Naive thymus-derived CD4-positive, alpha-beta T cell (primary cell): Measurements from ENCODE around the gene PCDHGB3. TPM values are rescaled to one million over a fixed set of nuclear protein-coding genes. Genes with fewer than 3 reads are reported as not detected.
A peak's percentile ranks its signal among the peaks of the same experiment; 100 is the strongest.
"Not testable (repeated sequence)": the region's sequence is repeated elsewhere in the genome, so short reads cannot be mapped to it uniquely, and the experiment has no call there.

Experiments
- ATAC-seq: fragments of 150-1000 bp; cut with Tn5 transposase; 2 replicates; pipeline ENCODE4 v1.10.0; 2021; ENCODE audit warnings: mild to moderate bottlenecking, moderate library complexity
- CTCF ChIA-PET: fragments of 350-600 bp; sonication (Branson Sonifier 250); formaldehyde crosslinking; loops from one replicate; lab custom pipeline; 2021; ENCODE audit warnings: antibody characterized with exemption; lab: Charles Lee
- POLR2A ChIA-PET: fragments of 350-600 bp; sonication (Branson Sonifier 250); formaldehyde crosslinking; loops from one replicate; lab custom pipeline; 2021; ENCODE audit warnings: antibody characterized with exemption, inconsistent platforms; lab: Charles Lee
- DNase-seq, 9 donors: peaks; one replicate each; pipeline versions ENCODE4 v3.0.0 to v3.0.0-alpha.2; 2020 to 2022; ENCODE audit warnings: mixed read lengths in 1 of 9
- H3K27ac ChIP-seq: one replicate; pipeline ENCODE4 v1.7.0; 2013; ENCODE audit warnings: mild to moderate bottlenecking, low read depth, low read length, moderate library complexity
- H3K27me3 ChIP-seq, 2 donors: one replicate each; pipeline ENCODE4 v1.7.0; 2013; ENCODE audit warnings: low read length in 2 of 2, mild to moderate bottlenecking in 2 of 2, moderate library complexity in 2 of 2; ENCODE audit not compliant: control insufficient read depth in 2 of 2, insufficient read depth in 2 of 2
- H3K36me3 ChIP-seq, 3 experiments: 1 replicate in 2 of 3; 2 replicates in 1 of 3; pipeline ENCODE4 v1.7.0; 2013; ENCODE audit warnings: low read length in 3 of 3, mild to moderate bottlenecking in 3 of 3, moderate library complexity in 1 of 3; ENCODE audit not compliant: insufficient read depth in 3 of 3, control insufficient read depth in 2 of 3
- H3K4me1 ChIP-seq, 2 donors: one replicate each; pipeline ENCODE4 v1.7.0; 2013; ENCODE audit warnings: low read length in 2 of 2, mild to moderate bottlenecking in 2 of 2, moderate library complexity in 1 of 2; ENCODE audit not compliant: control insufficient read depth in 2 of 2, insufficient read depth in 2 of 2
- H3K4me3 ChIP-seq: 2 replicates; pipeline ENCODE4 v1.7.0; 2013; ENCODE audit warnings: mild to moderate bottlenecking, low read length
- H3K9me3 ChIP-seq, 3 experiments: 1 replicate in 2 of 3; 2 replicates in 1 of 3; pipeline ENCODE4 v1.7.0; 2013; ENCODE audit warnings: low read length in 3 of 3; ENCODE audit not compliant: control insufficient read depth in 2 of 3
- H3K27ac Mint-ChIP-seq, 9 donors: one replicate each; pipeline ENCODE4 v1.8.0; 2020 to 2022; ENCODE audit warnings: mixed read lengths in 9 of 9, mild to moderate bottlenecking in 8 of 9, moderate library complexity in 5 of 9, inconsistent platforms in 2 of 9
- H3K27me3 Mint-ChIP-seq, 5 donors: one replicate each; pipeline ENCODE4 v1.8.0; 2021 to 2022; ENCODE audit warnings: mixed read lengths in 5 of 5, mild to moderate bottlenecking in 1 of 5
- H3K36me3 Mint-ChIP-seq, 5 donors: one replicate each; pipeline ENCODE4 v1.8.0; 2020 to 2022; ENCODE audit warnings: mixed read lengths in 5 of 5, mild to moderate bottlenecking in 3 of 5, inconsistent platforms in 1 of 5
- H3K4me1 Mint-ChIP-seq, 7 donors: one replicate each; pipeline ENCODE4 v1.8.0; 2020 to 2022; ENCODE audit warnings: mixed read lengths in 7 of 7, mild to moderate bottlenecking in 3 of 7, inconsistent platforms in 1 of 7
- H3K4me3 Mint-ChIP-seq, 10 donors: one replicate each; pipeline ENCODE4 v1.8.0; 2020 to 2022; ENCODE audit warnings: mild to moderate bottlenecking in 10 of 10, mixed read lengths in 10 of 10, moderate library complexity in 6 of 10, inconsistent platforms in 2 of 10
- H3K9me3 Mint-ChIP-seq, 11 donors: one replicate each; pipeline ENCODE4 v1.8.0; 2020 to 2022; ENCODE audit warnings: mixed read lengths in 11 of 11, mild to moderate bottlenecking in 4 of 11, inconsistent platforms in 1 of 11, moderate library complexity in 1 of 11
- intact Hi-C, 2 donors: fragments of 100-400 bp; cut with micrococcal nuclease; formaldehyde crosslinking; loops; one replicate each; pipeline ENCODE4 v1.15.1; 2023
- polyA plus RNA-seq, 2 donors: library from polyadenylated mRNA; unstranded; fragments of 300-500 nt; fragmentation: Illumina TruSeq; gene quantifications; one replicate each; pipeline ENCODE4 v1.2.3, GENCODE V29; 2021
- total RNA-seq, 6 experiments: library from RNA in 5 of 6; stranded (reverse) in 5 of 6; gene quantifications; 1 replicate in 5 of 6; 2 replicates in 1 of 6; pipeline ENCODE4 v1.2.3 and lab custom pipeline; 2021 to 2026

PCDHGB3 gene
- total and polyA plus RNA-seq, 7 experiments from 2014 or later: 0.13 to 0.59 (median 0.39) TPM; not detected in 1

DNA sequence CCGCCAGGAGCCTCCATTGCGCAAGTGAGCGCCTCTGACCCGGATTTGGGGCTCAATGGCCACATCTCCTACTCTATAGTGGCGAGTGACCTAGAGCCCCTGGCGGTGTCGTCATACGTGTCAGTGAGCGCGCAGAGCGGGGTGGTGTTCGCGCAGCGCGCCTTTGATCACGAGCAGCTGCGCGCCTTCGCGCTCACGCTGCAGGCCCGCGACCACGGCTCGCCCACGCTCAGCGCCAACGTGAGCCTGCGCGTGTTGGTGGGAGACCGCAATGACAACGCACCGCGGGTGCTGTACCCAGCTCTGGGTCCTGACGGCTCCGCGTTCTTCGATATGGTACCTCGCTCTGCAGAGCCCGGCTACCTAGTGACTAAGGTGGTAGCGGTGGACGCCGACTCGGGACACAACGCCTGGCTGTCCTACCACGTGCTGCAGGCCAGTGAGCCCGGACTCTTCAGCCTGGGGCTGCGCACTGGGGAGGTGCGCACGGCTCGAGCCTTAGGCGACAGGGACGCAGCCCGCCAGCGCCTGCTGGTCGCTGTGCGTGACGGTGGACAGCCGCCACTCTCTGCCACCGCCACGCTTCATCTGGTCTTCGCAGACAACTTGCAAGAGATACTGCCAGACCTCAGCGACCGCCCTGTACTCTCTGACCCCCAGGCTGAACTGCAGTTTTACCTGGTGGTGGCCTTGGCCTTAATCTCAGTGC lies 39.7 kb downstream of the PCDHGB3 start:
- Histone ChIP-seq H3K4me3 (no peak overlapping the region), H3K27ac (no peak overlapping the region), H3K9me3 (peaks cover 0 to 31% (median 0%) of the 10 kb centered on the region in 3 experiments), H3K27me3 (peaks cover 16 to 24% of the 10 kb centered on the region in 2 donors), H3K4me1 (peaks cover 0 to 5% of the 10 kb centered on the region in 2 donors), H3K36me3 (no peaks in the 10 kb centered on the region)
- peaks cover 14 to 82% (median 45%) of the 10 kb centered on the region in 11 donors for H3K9me3 Mint-ChIP-seq
- intact Hi-C loops: loop anchor here in 1 of 2 donors (5.0 to 10.0 kb wide), 2 partner anchors 87 to 465 kb away; partner anchors contain the start of genes PCDH1 and TAF7
- peaks cover 7 to 33% (median 16%) of the 10 kb centered on the region in 5 donors for H3K36me3 Mint-ChIP-seq
- peak overlapping the region in 4 of 9 donors; percentile 19 to 80 (median 59) for H3K27ac Mint-ChIP-seq
- ATAC-seq (no peak), DNase-seq (no peak)
- ChIA-PET CTCF (no interaction called here), POLR2A (no interaction called here)
- peak overlapping the region in 1 of 10 donors; percentile 6 for H3K4me3 Mint-ChIP-seq
- H3K4me1 Mint-ChIP-seq: peaks cover 7 to 24% (median 14%) of the 10 kb centered on the region in 7 donors
- peaks cover 61 to 82% (median 78%) of the 10 kb centered on the region in 5 donors for H3K27me3 Mint-ChIP-seq

- intact Hi-C loops: loop anchor here in 1 of 2 donors (5.0 to 10.0 kb wide), 2 partner anchors 89 to 463 kb away; partner anchors contain the start of genes PCDH1 and TAF7
- Histone ChIP-seq H3K9me3 (peaks cover 0 to 31% (median 0%) of the 10 kb centered on the region in 3 experiments), H3K4me3 (no peak overlapping the region), H3K27ac (no peak overlapping the region), H3K27me3 (peaks cover 22% of the 10 kb centered on the region in 2 donors), H3K36me3 (no peaks in the 10 kb centered on the region), H3K4me1 (peaks cover 0 to 5% of the 10 kb centered on the region in 2 donors)
- DNase-seq (no peak), ATAC-seq (no peak)
- Mint-ChIP-seq H3K36me3 (peaks cover 4 to 33% (median 16%) of the 10 kb centered on the region in 5 donors), H3K27ac (no peak overlapping the region), H3K9me3 (peaks cover 14 to 80% (median 50%) of the 10 kb centered on the region in 11 donors), H3K27me3 (peaks cover 68 to 81% (median 75%) of the 10 kb centered on the region in 5 donors), H3K4me1 (peaks cover 11 to 30% (median 19%) of the 10 kb centered on the region in 7 donors), H3K4me3 (no peak overlapping the region)
- ChIA-PET POLR2A (no interaction called here), CTCF (interaction anchor here (3.2 kb wide), 1 partner anchor 152 kb away, joined by 17 read pairs; no protein-coding TSS in a partner anchor)
These were observed 41.5 kb downstream of the PCDHGB3 start for GRCh38 chr5:141411575-141411974.

- Mint-ChIP-seq H3K9me3 (peaks cover 11 to 77% (median 49%) of the 10 kb centered on the region in 11 donors), H3K27me3 (peaks cover 69 to 80% (median 75%) of the 10 kb centered on the region in 5 donors), H3K4me1 (peaks cover 13 to 27% (median 19%) of the 10 kb centered on the region in 7 donors), H3K36me3 (peaks cover 4 to 36% (median 19%) of the 10 kb centered on the region in 5 donors), H3K4me3 (peak within 1 kb of the TSS; percentile 83 to 92 (median 87)), H3K27ac (peak within 1 kb of the TSS in 2 of 9 donors; percentile 54 to 56)
- H3K36me3 ChIP-seq: no peaks in the 10 kb centered on the region
- H3K9me3 ChIP-seq: peaks cover 0 to 32% (median 0%) of the 10 kb centered on the region in 3 experiments
- CTCF ChIA-PET: interaction anchor here (0.6 to 3.2 kb wide), 10 partner anchors 17 to 154 kb away, joined by 3 to 17 read pairs (median 4); partner anchors contain the start of gene PCDHGA12
- H3K27me3 ChIP-seq: peaks cover 23% of the 10 kb centered on the region in 2 donors
- peaks cover 0 to 5% of the 10 kb centered on the region in 2 donors for H3K4me1 ChIP-seq
- H3K4me3 ChIP-seq: peak within 1 kb of the TSS; percentile 73
- no peak within 1 kb of the TSS for H3K27ac ChIP-seq
- intact Hi-C loops: loop anchor here (1.0 to 10.0 kb wide), 7 partner anchors 91 to 462 kb away; partner anchors contain the start of genes TAF7 (in 2 of the 2) and PCDH1 (in 1 of the 2)
- POLR2A ChIA-PET: no interaction called here
- ATAC-seq: peak; percentile 84
- DNase-seq: peak in 7 of 9 donors; percentile 38 to 66 (median 52)
These were observed 43.0 kb downstream of the PCDHGB3 start, which contains the start of gene PCDHGA10 for GRCh38 chr5:141412854-141413539. TSS of gene PCDHGA10 (plus strand) at chr5:141412987. CDS start at chr5:141413176, 189 bp downstream.

DNA sequence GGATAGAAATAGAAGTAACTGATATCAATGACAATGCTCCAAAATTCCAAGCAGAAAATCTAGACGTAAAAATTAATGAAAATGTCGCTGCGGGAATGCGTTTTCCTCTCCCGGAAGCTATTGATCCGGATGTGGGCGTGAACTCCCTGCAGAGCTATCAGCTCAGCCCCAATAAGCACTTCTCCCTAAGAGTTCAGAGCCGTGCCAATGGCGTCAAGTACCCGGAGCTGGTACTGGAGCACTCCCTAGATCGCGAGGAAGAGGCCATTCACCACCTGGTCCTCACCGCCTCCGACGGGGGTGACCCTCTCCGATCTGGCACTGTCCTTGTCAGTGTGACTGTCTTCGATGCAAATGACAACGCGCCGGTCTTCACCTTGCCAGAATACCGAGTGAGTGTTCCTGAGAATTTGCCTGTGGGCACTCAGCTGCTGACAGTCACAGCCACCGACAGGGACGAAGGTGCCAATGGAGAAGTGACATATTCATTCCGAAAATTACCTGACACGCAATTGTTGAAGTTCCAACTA lies 43.6 kb downstream of the PCDHGB3 start:
- peaks cover 16 to 26% (median 19%) of the 10 kb centered on the region in 7 donors for H3K4me1 Mint-ChIP-seq
- peaks cover 69 to 81% (median 75%) of the 10 kb centered on the region in 5 donors for H3K27me3 Mint-ChIP-seq
- peaks cover 23 to 27% of the 10 kb centered on the region in 2 donors for H3K27me3 ChIP-seq
- intact Hi-C loops: loop anchor here (1.0 to 10.0 kb wide), 6 partner anchors 91 to 461 kb away; partner anchors contain the start of genes TAF7 (in 2 of the 2) and PCDH1 (in 1 of the 2)
- H3K27ac Mint-ChIP-seq: peak overlapping the region in 2 of 9 donors; percentile 54 to 56
- CTCF ChIA-PET: interaction anchor here (0.8 to 3.2 kb wide), 6 partner anchors 99 to 153 kb away, joined by 3 to 17 read pairs (median 4); no protein-coding TSS in a partner anchor
- H3K4me3 ChIP-seq: peak overlapping the region; percentile 73
- H3K9me3 ChIP-seq: peaks cover 0 to 33% (median 6%) of the 10 kb centered on the region in 3 experiments
- H3K4me1 ChIP-seq: peaks cover 0 to 5% of the 10 kb centered on the region in 2 donors
- H3K4me3 Mint-ChIP-seq: peak overlapping the region; percentile 83 to 92 (median 87)
- no peak overlapping the region for H3K27ac ChIP-seq
- ATAC-seq (no peak), DNase-seq (no peak)
- H3K36me3 ChIP-seq: no peaks in the 10 kb centered on the region
- peaks cover 4 to 39% (median 16%) of the 10 kb centered on the region in 5 donors for H3K36me3 Mint-ChIP-seq
- H3K9me3 Mint-ChIP-seq: peaks cover 13 to 77% (median 49%) of the 10 kb centered on the region in 11 donors
- POLR2A ChIA-PET: no interaction called here

DNA sequence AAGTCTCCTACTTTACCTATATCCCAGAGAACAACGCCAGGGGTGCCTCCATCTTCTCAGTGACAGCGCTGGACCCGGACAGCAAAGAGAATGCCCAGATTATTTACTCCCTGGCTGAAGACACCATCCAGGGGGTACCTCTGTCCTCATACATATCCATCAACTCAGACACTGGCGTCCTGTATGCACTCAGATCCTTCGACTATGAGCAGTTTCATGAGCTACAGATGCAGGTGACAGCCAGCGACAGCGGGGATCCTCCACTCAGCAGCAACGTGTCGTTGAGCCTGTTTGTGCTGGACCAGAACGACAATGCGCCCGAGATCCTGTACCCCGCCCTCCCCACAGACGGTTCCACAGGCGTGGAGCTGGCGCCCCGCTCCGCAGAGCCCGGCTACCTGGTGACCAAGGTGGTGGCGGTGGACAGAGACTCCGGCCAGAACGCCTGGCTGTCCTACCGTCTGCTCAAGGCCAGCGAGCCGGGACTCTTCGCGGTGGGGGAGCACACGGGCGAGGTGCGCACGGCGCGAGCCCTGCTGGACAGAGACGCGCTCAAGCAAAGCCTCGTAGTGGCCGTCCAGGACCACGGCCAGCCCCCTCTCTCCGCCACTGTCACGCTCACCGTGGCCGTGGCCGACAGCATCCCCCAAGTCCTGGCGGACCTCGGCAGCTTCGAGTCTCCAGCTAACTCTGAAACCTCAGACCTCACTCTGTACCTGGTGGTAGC lies 44.7 kb downstream of the PCDHGB3 start:
- Histone ChIP-seq H3K27me3 (peaks cover 23 to 28% of the 10 kb centered on the region in 2 donors), H3K9me3 (peaks cover 0 to 33% (median 12%) of the 10 kb centered on the region in 3 experiments)
- H3K4me1 ChIP-seq, DNase-seq, H3K36me3 ChIP-seq, CTCF ChIA-PET, H3K4me3 ChIP-seq, ATAC-seq, H3K27ac Mint-ChIP-seq, POLR2A ChIA-PET, H3K27ac ChIP-seq: not testable (repeated sequence)
- peaks cover 4 to 37% (median 12%) of the 10 kb centered on the region in 5 donors for H3K36me3 Mint-ChIP-seq
- H3K4me1 Mint-ChIP-seq: peaks cover 16 to 28% (median 19%) of the 10 kb centered on the region in 7 donors
- peak overlapping the region in 9 of 10 donors; percentile 1 to 89 (median 40) for H3K4me3 Mint-ChIP-seq
- peaks cover 67 to 78% (median 73%) of the 10 kb centered on the region in 5 donors for H3K27me3 Mint-ChIP-seq
- intact Hi-C loops: loop anchor here in 1 of 2 donors (5.0 to 10.0 kb wide), 3 partner anchors 52 to 460 kb away; partner anchors contain the start of genes PCDH1, PCDHGA5 and TAF7
- peaks cover 11 to 76% (median 44%) of the 10 kb centered on the region in 11 donors for H3K9me3 Mint-ChIP-seq
